ENCODE results near the gene ZBTB20. TPM values are rescaled to one million over a fixed set of nuclear protein-coding genes. Genes with fewer than 3 reads are reported as not detected.

ZBTB20 gene
- total and polyA plus RNA-seq, 9 donors: 4.3 to 160 (median 107) TPM

- DNase-seq: no peak
- H3K4me1 ChIP-seq (ENCODE audit: insufficient read depth): peaks cover 6% of the 10 kb centered on the region
- H3K9me3 ChIP-seq: no peaks in the 10 kb centered on the region
- WGBS, 3 donors: 31 to 44% (median 39%) methylated on average over 5 of the region's 5 CpGs
- TF ChIP-seq CTCF (IDR thresholded peaks at IDR 0.05): no peak
- no peak for TF ChIP-seq EP300 (IDR thresholded peaks at IDR 0.05)
- TF ChIP-seq POLR2A (IDR thresholded peaks at IDR 0.05): no peak
- intact Hi-C loops (cut with DNase I): no loop called here
- H3K36me3 ChIP-seq: no peaks in the 10 kb centered on the region
- H3K27me3 ChIP-seq: no peaks in the 10 kb centered on the region
- H3K27ac ChIP-seq: peak overlapping the region in 1 of 2 donors; percentile 19
- peak overlapping the region; percentile 12 for H3K4me3 ChIP-seq
Measured at GRCh38 chr3:114659109-114660061, 487.7 kb downstream of the ZBTB20 start.

- TF ChIP-seq EP300 (IDR thresholded peaks at IDR 0.05) (no peak), CTCF (IDR thresholded peaks at IDR 0.05) (no peak), POLR2A (IDR thresholded peaks at IDR 0.05) (no peak)
- Histone ChIP-seq H3K27me3 (no peaks in the 10 kb centered on the region), H3K27ac (no peak overlapping the region), H3K4me3 (no peak overlapping the region), H3K36me3 (no peaks in the 10 kb centered on the region), H3K9me3 (no peaks in the 10 kb centered on the region), H3K4me1 (ENCODE audit: insufficient read depth) (no peaks in the 10 kb centered on the region)
- intact Hi-C loops (cut with DNase I): no loop called here
- DNase-seq: peak in 2 of 5 donors; percentile 22 to 34
- WGBS, 3 donors: 8 to 19% (median 16%) methylated on average over 4 of the region's 4 CpGs
Measured at GRCh38 chr3:114651555-114651954, 495.5 kb downstream of the ZBTB20 start.

- Histone ChIP-seq H3K4me1 (ENCODE audit: insufficient read depth) (no peaks in the 10 kb centered on the region), H3K27me3 (no peaks in the 10 kb centered on the region), H3K4me3 (no peak overlapping the region), H3K36me3 (no peaks in the 10 kb centered on the region), H3K27ac (peak overlapping the region in 1 of 2 donors; percentile 23), H3K9me3 (no peaks in the 10 kb centered on the region)
- 12 to 17% (median 15%) methylated on average over 3 of the region's 3 CpGs for WGBS, 3 donors
- TF ChIP-seq CTCF (IDR thresholded peaks at IDR 0.05) (no peak), POLR2A (IDR thresholded peaks at IDR 0.05) (no peak), EP300 (IDR thresholded peaks at IDR 0.05) (no peak)
- DNase-seq: no peak
- intact Hi-C loops (cut with DNase I): no loop called here
Measured at GRCh38 chr3:114650808-114651207, 496.3 kb downstream of the ZBTB20 start.

- TF ChIP-seq CTCF (IDR thresholded peaks at IDR 0.05) (no peak), POLR2A (IDR thresholded peaks at IDR 0.05) (no peak), EP300 (IDR thresholded peaks at IDR 0.05) (no peak)
- H3K27me3 ChIP-seq: no peaks in the 10 kb centered on the region
- intact Hi-C loops (cut with DNase I): no loop called here
- H3K36me3 ChIP-seq: no peaks in the 10 kb centered on the region
- H3K4me3 ChIP-seq: no peak overlapping the region
- no peaks in the 10 kb centered on the region for H3K9me3 ChIP-seq
- no peak for DNase-seq
- H3K4me1 ChIP-seq (ENCODE audit: insufficient read depth): no peaks in the 10 kb centered on the region
- no peak overlapping the region for H3K27ac ChIP-seq
Measured at GRCh38 chr3:114649331-114649730, 497.8 kb downstream of the ZBTB20 start.
